ENCODE data around the gene KCNQ1OT1. TPM values are rescaled to one million over a fixed set of nuclear protein-coding genes. Genes with fewer than 3 reads are reported as not detected.
A peak's percentile ranks its signal among the peaks of the same experiment; 100 is the strongest.

Gene KCNQ1OT1
- total and polyA plus RNA-seq, 12 donors = 0.01 to 0.73 (median 0.43) TPM

- peaks cover 0 to 43% (median 27%) of the 10 kb centered on the region in 9 donors for H3K4me1 ChIP-seq
- H3K27ac ChIP-seq = no peak overlapping the region
- ATAC-seq (peak in 7 of 8 donors; percentile 24 to 37 (median 31)), DNase-seq (no peak)
- no peaks in the 10 kb centered on the region for H3K9me3 ChIP-seq
- 66 to 75% methylated on average over 7 of the region's 7 CpGs for WGBS, 2 donors
- H3K4me3 ChIP-seq = no peak overlapping the region
- no peaks in the 10 kb centered on the region for H3K27me3 ChIP-seq
- no peaks in the 10 kb centered on the region for H3K36me3 ChIP-seq
- TF ChIP-seq CTCF (IDR thresholded peaks at IDR 0.05) = no peak
- intact Hi-C loops (cut with DNase I) = loop anchor here in 1 of 10 donors (10.0 kb wide), 1 partner anchor 131 kb away; no protein-coding TSS in a partner anchor
Observed at GRCh38 chr11:2675540-2675939, 24.3 kb downstream of the KCNQ1OT1 start.

- intact Hi-C loops (cut with DNase I) = loop anchor here in 1 of 10 donors (10.0 kb wide), 1 partner anchor 130 kb away; no protein-coding TSS in a partner anchor
- ATAC-seq = peak in 2 of 8 donors; percentile 7 to 14
- Histone ChIP-seq H3K27me3 (no peaks in the 10 kb centered on the region), H3K4me3 (no peak overlapping the region), H3K4me1 (peaks cover 0 to 43% (median 27%) of the 10 kb centered on the region in 9 donors), H3K27ac (peak overlapping the region in 3 of 10 donors; percentile 2 to 25 (median 10)), H3K9me3 (no peaks in the 10 kb centered on the region), H3K36me3 (no peaks in the 10 kb centered on the region)
- no peak for TF ChIP-seq CTCF (IDR thresholded peaks at IDR 0.05)
- WGBS, 2 donors = 55 to 68% methylated on average over 8 of the region's 8 CpGs
- no peak for DNase-seq
Observed at GRCh38 chr11:2674658-2675131, 25.1 kb downstream of the KCNQ1OT1 start.

GRCh38 chr11:2673871-2674471, 25.8 kb downstream of the KCNQ1OT1 start:
- TF ChIP-seq CTCF (IDR thresholded peaks at IDR 0.05) = no peak

GRCh38 chr11:2673250-2673610, 26.6 kb downstream of the KCNQ1OT1 start:
- Histone ChIP-seq H3K4me3 (no peak overlapping the region), H3K9me3 (no peaks in the 10 kb centered on the region), H3K27me3 (no peaks in the 10 kb centered on the region), H3K36me3 (peaks cover 0 to 6% (median 0%) of the 10 kb centered on the region in 9 donors), H3K4me1 (peaks cover 0 to 43% (median 27%) of the 10 kb centered on the region in 9 donors), H3K27ac (no peak overlapping the region)
- 92 to 98% methylated on average over 2 of the region's 2 CpGs for WGBS, 2 donors
- no peak for TF ChIP-seq CTCF (IDR thresholded peaks at IDR 0.05)
- intact Hi-C loops (cut with DNase I) = loop anchor here in 1 of 10 donors (10.0 kb wide), 1 partner anchor 128 kb away; no protein-coding TSS in a partner anchor
- DNase-seq (no peak), ATAC-seq (no peak)

More at GRCh38 chr11:2673871-2674471, 25.8 kb downstream of the KCNQ1OT1 start:
- Histone ChIP-seq H3K36me3 (peaks cover 0 to 5% (median 0%) of the 10 kb centered on the region in 9 donors), H3K27ac (peak overlapping the region in 3 of 10 donors; percentile 2 to 18 (median 16)), H3K4me1 (peaks cover 0 to 43% (median 27%) of the 10 kb centered on the region in 9 donors), H3K9me3 (no peaks in the 10 kb centered on the region), H3K27me3 (no peaks in the 10 kb centered on the region), H3K4me3 (no peak overlapping the region)
- 61 to 68% methylated on average over 16 of the region's 16 CpGs for WGBS, 2 donors
- peak in 3 of 8 donors; percentile 8 to 25 (median 12) for ATAC-seq
- intact Hi-C loops (cut with DNase I) = loop anchor here in 1 of 10 donors (10.0 kb wide), 1 partner anchor 129 kb away; no protein-coding TSS in a partner anchor
- no peak for DNase-seq

Data from heart right ventricle (tissue), 16 donors.